GM23338 (cell line): ENCODE results near the gene MEOX1. TPM values are rescaled to one million over a fixed set of nuclear protein-coding genes. Genes with fewer than 3 reads are reported as not detected.

Experiments
- ATAC-seq: fragments of 200-7000 bp; cut with Tn5 transposase; 3 replicates; pipeline ENCODE4 v1.9.1; 2020
- DNase-seq: peaks from one replicate; pipeline ENCODE4 v3.0.0-alpha.2; 2015; ENCODE audit warnings: low spot score
- H2AFZ ChIP-seq: fragments of 200-600 bp; sonication (generic); 2 replicates; pipeline ENCODE4 v1.8.0; 2016; ENCODE audit warnings: antibody characterized with exemption, mild to moderate bottlenecking, moderate library complexity
- H3F3A ChIP-seq: fragments of 200-600 bp; sonication (generic); replicated peaks from 2 replicates; pipeline ENCODE4 v1.8.0; 2017; ENCODE audit warnings: antibody characterized with exemption, mixed run types, low read depth
- H3K27ac ChIP-seq: fragments of 200-600 bp; sonication (generic); 2 replicates; pipeline ENCODE4 v1.6.1; 2016; ENCODE audit warnings: low read depth
- H3K27me3 ChIP-seq: fragments of 200-600 bp; sonication (generic); 2 replicates; pipeline ENCODE4 v1.8.0; 2016; ENCODE audit warnings: mild to moderate bottlenecking, mixed run types, moderate library complexity; ENCODE audit not compliant: insufficient read depth
- H3K36me3 ChIP-seq: fragments of 200-600 bp; sonication (generic); 2 replicates; pipeline ENCODE4 v1.8.0; 2016; ENCODE audit warnings: mild to moderate bottlenecking; ENCODE audit not compliant: insufficient read depth
- H3K4me1 ChIP-seq: fragments of 200-600 bp; sonication (generic); 2 replicates; pipeline ENCODE4 v1.8.0; 2016; ENCODE audit warnings: mild to moderate bottlenecking, moderate library complexity; ENCODE audit not compliant: insufficient read depth
- H3K4me2 ChIP-seq: fragments of 200-600 bp; sonication (generic); 2 replicates; pipeline ENCODE4 v1.7.1; 2017; ENCODE audit warnings: mixed run types
- H3K4me3 ChIP-seq: fragments of 200-600 bp; sonication (generic); 2 replicates; pipeline ENCODE4 v1.6.1; 2016; ENCODE audit warnings: mixed run types
- H3K79me2 ChIP-seq: fragments of 200-600 bp; sonication (generic); replicated peaks from 2 replicates; pipeline ENCODE4 v1.8.0; 2017; ENCODE audit warnings: mild to moderate bottlenecking; ENCODE audit not compliant: insufficient read depth
- H3K9me2 ChIP-seq: fragments of 200-600 bp; sonication (generic); 2 replicates; pipeline ENCODE4 v1.8.0; 2017; ENCODE audit not compliant: insufficient read depth
- H4K20me1 ChIP-seq: fragments of 200-600 bp; sonication (generic); replicated peaks from 2 replicates; pipeline ENCODE4 v1.8.0; 2017; ENCODE audit warnings: mild to moderate bottlenecking; ENCODE audit not compliant: insufficient read depth
- H3K27ac Mint-ChIP-seq: 2 replicates; pipeline ENCODE4 v1.8.0; 2020; ENCODE audit warnings: inconsistent platforms, mild to moderate bottlenecking, moderate library complexity, mixed read lengths
- H3K27me3 Mint-ChIP-seq: 3 replicates; pipeline ENCODE4 v1.8.0; 2022; ENCODE audit warnings: low read depth, mild to moderate bottlenecking, moderate library complexity, mixed read lengths, inconsistent platforms; ENCODE audit not compliant: insufficient read depth, poor library complexity
- H3K36me3 Mint-ChIP-seq: 3 replicates; pipeline ENCODE4 v1.8.0; 2021; ENCODE audit warnings: low read depth, mild to moderate bottlenecking, inconsistent platforms, moderate library complexity, mixed read lengths
- H3K4me1 Mint-ChIP-seq: 3 replicates; pipeline ENCODE4 v1.8.0; 2020; ENCODE audit warnings: mild to moderate bottlenecking, inconsistent platforms, mixed read lengths
- H3K4me3 Mint-ChIP-seq: 3 replicates; pipeline ENCODE4 v1.8.0; 2021; ENCODE audit warnings: moderate library complexity, mild to moderate bottlenecking, inconsistent platforms, mixed read lengths
- H3K9me3 Mint-ChIP-seq: 3 replicates; pipeline ENCODE4 v1.8.0; 2020; ENCODE audit warnings: moderate library complexity, mild to moderate bottlenecking, inconsistent platforms, mixed read lengths
- CREB1 ChIP-seq: fragments of 250-450 bp; sonication (Bioruptor Pico); IDR thresholded peaks from 2 replicates; pipeline ENCODE4 v1.5.0; 2020; ENCODE audit warnings: low read depth, mild to moderate bottlenecking, moderate library complexity
- POLR2AphosphoS5 ChIP-seq: IDR thresholded peaks from 2 replicates; pipeline ENCODE4 v1.6.1; 2016; ENCODE audit warnings: antibody characterized with exemption, low read depth
- polyA plus RNA-seq: library from polyadenylated mRNA; unstranded; fragments of >200 nt; fragmentation: Nextera tagmentation; extraction: Ambion mirVana; gene quantifications from 2 replicates; pipeline ENCODE4 v1.2.1, GENCODE V29; 2016
- total RNA-seq: library from RNA; depleted of rRNA; stranded (reverse); fragments of >200 nt; shearing (Covaris generic); gene quantifications from 2 replicates; pipeline ENCODE4 v1.2.3, GENCODE V29; 2014
- TF ChIP-seq, protein P1 (sequence below), 2 experiments: fragments of 200-600 bp in 1 of 2; sonication (generic) in 1 of 2; conservative IDR thresholded peaks; 2 replicates each; pipeline versions ENCODE4 v1.5.1 to v1.6.1; 2016 to 2017; ENCODE audit warnings: antibody characterized with exemption in 2 of 2, low read depth in 2 of 2, mild to moderate bottlenecking in 2 of 2, moderate library complexity in 1 of 2
- TF ChIP-seq, protein P2 (sequence below): fragments of 250-450 bp; sonication (Bioruptor Pico); IDR thresholded peaks from 2 replicates; pipeline ENCODE4 v1.5.0; 2020; ENCODE audit warnings: mild to moderate bottlenecking, moderate library complexity
- TF ChIP-seq, protein P3 (sequence below): IDR thresholded peaks from one replicate; pipeline ENCODE4 v1.6.1; 2018; ENCODE audit warnings: antibody characterized with exemption; ENCODE audit not compliant: unreplicated experiment

MEOX1 gene
- total and polyA plus RNA-seq, 2 experiments from 2014 or later = not detected

DNA sequence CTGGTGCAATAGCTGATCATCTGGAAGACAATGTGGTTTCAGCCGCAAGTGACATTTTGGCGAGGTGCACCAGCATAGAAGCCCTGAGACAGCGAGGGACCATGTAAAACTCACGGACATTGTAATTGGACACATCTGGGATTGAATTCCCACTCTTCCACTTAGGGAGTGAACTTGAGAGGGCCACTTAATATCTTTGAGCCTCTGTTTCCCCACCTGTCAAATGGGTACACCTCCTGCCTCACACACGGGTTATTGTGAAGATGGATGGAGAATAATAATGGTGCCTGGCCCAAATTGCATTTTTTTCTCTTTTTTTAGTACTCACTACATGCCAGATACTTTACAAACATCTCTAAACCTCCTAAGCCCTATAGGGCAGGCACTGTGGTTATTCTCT lies 45.5 kb upstream of the MEOX1 start:
- no peaks in the 10 kb centered on the region for H3K36me3 ChIP-seq
- H3K4me3 ChIP-seq = no peak overlapping the region
- H3K4me1 ChIP-seq = 0 out of 2 replicates have a peak, but pooled peaks cover 6% of the 10 kb centered on the region
- TF ChIP-seq, protein P1, sequence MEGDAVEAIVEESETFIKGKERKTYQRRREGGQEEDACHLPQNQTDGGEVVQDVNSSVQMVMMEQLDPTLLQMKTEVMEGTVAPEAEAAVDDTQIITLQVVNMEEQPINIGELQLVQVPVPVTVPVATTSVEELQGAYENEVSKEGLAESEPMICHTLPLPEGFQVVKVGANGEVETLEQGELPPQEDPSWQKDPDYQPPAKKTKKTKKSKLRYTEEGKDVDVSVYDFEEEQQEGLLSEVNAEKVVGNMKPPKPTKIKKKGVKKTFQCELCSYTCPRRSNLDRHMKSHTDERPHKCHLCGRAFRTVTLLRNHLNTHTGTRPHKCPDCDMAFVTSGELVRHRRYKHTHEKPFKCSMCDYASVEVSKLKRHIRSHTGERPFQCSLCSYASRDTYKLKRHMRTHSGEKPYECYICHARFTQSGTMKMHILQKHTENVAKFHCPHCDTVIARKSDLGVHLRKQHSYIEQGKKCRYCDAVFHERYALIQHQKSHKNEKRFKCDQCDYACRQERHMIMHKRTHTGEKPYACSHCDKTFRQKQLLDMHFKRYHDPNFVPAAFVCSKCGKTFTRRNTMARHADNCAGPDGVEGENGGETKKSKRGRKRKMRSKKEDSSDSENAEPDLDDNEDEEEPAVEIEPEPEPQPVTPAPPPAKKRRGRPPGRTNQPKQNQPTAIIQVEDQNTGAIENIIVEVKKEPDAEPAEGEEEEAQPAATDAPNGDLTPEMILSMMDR (conservative IDR thresholded peaks at IDR 0.05; ENCODE audit: low read depth in 2 of 2) = no peak
- TF ChIP-seq, protein P2, sequence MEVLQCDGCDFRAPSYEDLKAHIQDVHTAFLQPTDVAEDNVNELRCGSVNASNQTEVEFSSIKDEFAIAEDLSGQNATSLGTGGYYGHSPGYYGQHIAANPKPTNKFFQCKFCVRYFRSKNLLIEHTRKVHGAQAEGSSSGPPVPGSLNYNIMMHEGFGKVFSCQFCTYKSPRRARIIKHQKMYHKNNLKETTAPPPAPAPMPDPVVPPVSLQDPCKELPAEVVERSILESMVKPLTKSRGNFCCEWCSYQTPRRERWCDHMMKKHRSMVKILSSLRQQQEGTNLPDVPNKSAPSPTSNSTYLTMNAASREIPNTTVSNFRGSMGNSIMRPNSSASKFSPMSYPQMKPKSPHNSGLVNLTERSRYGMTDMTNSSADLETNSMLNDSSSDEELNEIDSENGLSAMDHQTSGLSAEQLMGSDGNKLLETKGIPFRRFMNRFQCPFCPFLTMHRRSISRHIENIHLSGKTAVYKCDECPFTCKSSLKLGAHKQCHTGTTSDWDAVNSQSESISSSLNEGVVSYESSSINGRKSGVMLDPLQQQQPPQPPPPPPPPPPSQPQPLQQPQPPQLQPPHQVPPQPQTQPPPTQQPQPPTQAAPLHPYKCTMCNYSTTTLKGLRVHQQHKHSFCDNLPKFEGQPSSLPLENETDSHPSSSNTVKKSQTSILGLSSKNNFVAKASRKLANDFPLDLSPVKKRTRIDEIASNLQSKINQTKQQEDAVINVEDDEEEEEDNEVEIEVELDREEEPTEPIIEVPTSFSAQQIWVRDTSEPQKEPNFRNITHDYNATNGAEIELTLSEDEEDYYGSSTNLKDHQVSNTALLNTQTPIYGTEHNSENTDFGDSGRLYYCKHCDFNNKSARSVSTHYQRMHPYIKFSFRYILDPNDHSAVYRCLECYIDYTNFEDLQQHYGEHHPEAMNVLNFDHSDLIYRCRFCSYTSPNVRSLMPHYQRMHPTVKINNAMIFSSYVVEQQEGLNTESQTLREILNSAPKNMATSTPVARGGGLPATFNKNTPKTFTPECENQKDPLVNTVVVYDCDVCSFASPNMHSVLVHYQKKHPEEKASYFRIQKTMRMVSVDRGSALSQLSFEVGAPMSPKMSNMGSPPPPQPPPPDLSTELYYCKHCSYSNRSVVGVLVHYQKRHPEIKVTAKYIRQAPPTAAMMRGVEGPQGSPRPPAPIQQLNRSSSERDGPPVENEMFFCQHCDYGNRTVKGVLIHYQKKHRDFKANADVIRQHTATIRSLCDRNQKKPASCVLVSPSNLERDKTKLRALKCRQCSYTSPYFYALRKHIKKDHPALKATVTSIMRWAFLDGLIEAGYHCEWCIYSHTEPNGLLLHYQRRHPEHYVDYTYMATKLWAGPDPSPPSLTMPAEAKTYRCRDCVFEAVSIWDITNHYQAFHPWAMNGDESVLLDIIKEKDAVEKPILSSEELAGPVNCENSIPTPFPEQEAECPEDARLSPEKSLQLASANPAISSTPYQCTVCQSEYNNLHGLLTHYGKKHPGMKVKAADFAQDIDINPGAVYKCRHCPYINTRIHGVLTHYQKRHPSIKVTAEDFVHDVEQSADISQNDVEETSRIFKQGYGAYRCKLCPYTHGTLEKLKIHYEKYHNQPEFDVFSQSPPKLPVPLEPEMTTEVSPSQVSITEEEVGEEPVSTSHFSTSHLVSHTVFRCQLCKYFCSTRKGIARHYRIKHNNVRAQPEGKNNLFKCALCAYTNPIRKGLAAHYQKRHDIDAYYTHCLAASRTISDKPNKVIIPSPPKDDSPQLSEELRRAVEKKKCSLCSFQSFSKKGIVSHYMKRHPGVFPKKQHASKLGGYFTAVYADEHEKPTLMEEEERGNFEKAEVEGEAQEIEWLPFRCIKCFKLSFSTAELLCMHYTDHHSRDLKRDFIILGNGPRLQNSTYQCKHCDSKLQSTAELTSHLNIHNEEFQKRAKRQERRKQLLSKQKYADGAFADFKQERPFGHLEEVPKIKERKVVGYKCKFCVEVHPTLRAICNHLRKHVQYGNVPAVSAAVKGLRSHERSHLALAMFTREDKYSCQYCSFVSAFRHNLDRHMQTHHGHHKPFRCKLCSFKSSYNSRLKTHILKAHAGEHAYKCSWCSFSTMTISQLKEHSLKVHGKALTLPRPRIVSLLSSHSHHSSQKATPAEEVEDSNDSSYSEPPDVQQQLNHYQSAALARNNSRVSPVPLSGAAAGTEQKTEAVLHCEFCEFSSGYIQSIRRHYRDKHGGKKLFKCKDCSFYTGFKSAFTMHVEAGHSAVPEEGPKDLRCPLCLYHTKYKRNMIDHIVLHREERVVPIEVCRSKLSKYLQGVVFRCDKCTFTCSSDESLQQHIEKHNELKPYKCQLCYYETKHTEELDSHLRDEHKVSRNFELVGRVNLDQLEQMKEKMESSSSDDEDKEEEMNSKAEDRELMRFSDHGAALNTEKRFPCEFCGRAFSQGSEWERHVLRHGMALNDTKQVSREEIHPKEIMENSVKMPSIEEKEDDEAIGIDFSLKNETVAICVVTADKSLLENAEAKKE (CRISPR knock-in tag) = no peak
- TF ChIP-seq, protein P3, sequence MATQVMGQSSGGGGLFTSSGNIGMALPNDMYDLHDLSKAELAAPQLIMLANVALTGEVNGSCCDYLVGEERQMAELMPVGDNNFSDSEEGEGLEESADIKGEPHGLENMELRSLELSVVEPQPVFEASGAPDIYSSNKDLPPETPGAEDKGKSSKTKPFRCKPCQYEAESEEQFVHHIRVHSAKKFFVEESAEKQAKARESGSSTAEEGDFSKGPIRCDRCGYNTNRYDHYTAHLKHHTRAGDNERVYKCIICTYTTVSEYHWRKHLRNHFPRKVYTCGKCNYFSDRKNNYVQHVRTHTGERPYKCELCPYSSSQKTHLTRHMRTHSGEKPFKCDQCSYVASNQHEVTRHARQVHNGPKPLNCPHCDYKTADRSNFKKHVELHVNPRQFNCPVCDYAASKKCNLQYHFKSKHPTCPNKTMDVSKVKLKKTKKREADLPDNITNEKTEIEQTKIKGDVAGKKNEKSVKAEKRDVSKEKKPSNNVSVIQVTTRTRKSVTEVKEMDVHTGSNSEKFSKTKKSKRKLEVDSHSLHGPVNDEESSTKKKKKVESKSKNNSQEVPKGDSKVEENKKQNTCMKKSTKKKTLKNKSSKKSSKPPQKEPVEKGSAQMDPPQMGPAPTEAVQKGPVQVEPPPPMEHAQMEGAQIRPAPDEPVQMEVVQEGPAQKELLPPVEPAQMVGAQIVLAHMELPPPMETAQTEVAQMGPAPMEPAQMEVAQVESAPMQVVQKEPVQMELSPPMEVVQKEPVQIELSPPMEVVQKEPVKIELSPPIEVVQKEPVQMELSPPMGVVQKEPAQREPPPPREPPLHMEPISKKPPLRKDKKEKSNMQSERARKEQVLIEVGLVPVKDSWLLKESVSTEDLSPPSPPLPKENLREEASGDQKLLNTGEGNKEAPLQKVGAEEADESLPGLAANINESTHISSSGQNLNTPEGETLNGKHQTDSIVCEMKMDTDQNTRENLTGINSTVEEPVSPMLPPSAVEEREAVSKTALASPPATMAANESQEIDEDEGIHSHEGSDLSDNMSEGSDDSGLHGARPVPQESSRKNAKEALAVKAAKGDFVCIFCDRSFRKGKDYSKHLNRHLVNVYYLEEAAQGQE = no peak
- TF ChIP-seq POLR2AphosphoS5 = no peak
- no peak for TF ChIP-seq CREB1 (CRISPR knock-in tag)
- Mint-ChIP-seq H3K27ac (no peak overlapping the region), H3K36me3 (no peaks in the 10 kb centered on the region; the same call in 2 of the 3 replicates), H3K4me1 (peaks cover 14% of the 10 kb centered on the region), H3K4me3 (no peak overlapping the region), H3K27me3 (peaks cover 15% of the 10 kb centered on the region), H3K9me3 (no peaks in the 10 kb centered on the region)
- no peak for DNase-seq
- no peaks in the 10 kb centered on the region for H3F3A ChIP-seq
- no peaks in the 10 kb centered on the region for H4K20me1 ChIP-seq
- no peak for ATAC-seq
- H2AFZ ChIP-seq = no peak overlapping the region
- no peaks in the 10 kb centered on the region for H3K9me2 ChIP-seq
- H3K79me2 ChIP-seq = no peaks in the 10 kb centered on the region
- no peak overlapping the region for H3K27ac ChIP-seq
- no peak overlapping the region for H3K4me2 ChIP-seq
- peaks cover 4% of the 10 kb centered on the region; the same call in 1 of the 2 replicates for H3K27me3 ChIP-seq
